ENCODE results near the gene CST2. TPM values are rescaled to one million over a fixed set of nuclear protein-coding genes. Genes with fewer than 3 reads are reported as not detected.

The CST2 gene
- total RNA-seq, 1 experiment from 2014 or later = not detected

- Histone ChIP-seq H2BK120ac (ENCODE audit: low read depth, low read length, poor library complexity, severe bottlenecking) (no peak overlapping the region), H3K27me3 (ENCODE audit: insufficient read depth, low read length) (no peaks in the 10 kb centered on the region), H2BK5ac (ENCODE audit: insufficient read length, low read length) (no peak overlapping the region), H3K9ac (ENCODE audit: extremely low read depth, insufficient read length, low read length) (no peak overlapping the region), H3K79me2 (ENCODE audit: insufficient read depth, low read length) (no peaks in the 10 kb centered on the region), H4K91ac (ENCODE audit: insufficient read length, low read depth, low read length) (no peak overlapping the region), H3K9me3 (ENCODE audit: control insufficient read depth, low read depth, low read length) (no peaks in the 10 kb centered on the region), H3K27ac (ENCODE audit: insufficient read length, low read depth, low read length) (no peak overlapping the region), H3T11ph (ENCODE audit: low read length) (no peak overlapping the region), H3K56ac (ENCODE audit: insufficient read length, low read depth, low read length) (no peak overlapping the region), H3K79me1 (ENCODE audit: insufficient read depth, low read depth, low read length, poor library complexity, severe bottlenecking) (no peaks in the 10 kb centered on the region), H3K4me1 (ENCODE audit: insufficient read depth, low read length) (no peaks in the 10 kb centered on the region; the same call in 1 of the 2 replicates), H2BK12ac (ENCODE audit: insufficient read length, low read depth, low read length) (no peak overlapping the region), H3K18ac (ENCODE audit: insufficient read length, low read depth, low read length) (no peak overlapping the region), H2AK5ac (ENCODE audit: insufficient read length, low read length) (no peak overlapping the region), H2BK15ac (ENCODE audit: low read depth, low read length) (no peak overlapping the region), H3K23me2 (ENCODE audit: insufficient read length, low read depth, low read length, poor library complexity, severe bottlenecking) (no peaks in the 10 kb centered on the region), H4K8ac (replicated peaks; ENCODE audit: insufficient read length, low read depth, low read length) (peak overlapping the region; percentile 80), H3K14ac (ENCODE audit: insufficient read depth, low read length) (no peak overlapping the region), H3K23ac (ENCODE audit: insufficient read length, low read depth, low read length) (no peak overlapping the region), H3K4ac (ENCODE audit: low read depth, low read length) (no peak overlapping the region), H2AFZ (ENCODE audit: low read length) (no peak overlapping the region), H4K5ac (ENCODE audit: insufficient read length, low read depth, low read length) (no peak overlapping the region), H2BK20ac (ENCODE audit: low read depth, low read length, poor library complexity, severe bottlenecking) (no peak overlapping the region), H4K20me1 (ENCODE audit: control insufficient read depth, insufficient read depth, insufficient read length) (no peaks in the 10 kb centered on the region), H3K4me2 (ENCODE audit: insufficient read depth, insufficient read length, low read length) (no peak overlapping the region)
- Mint-ChIP-seq H3K27ac (no peak overlapping the region), H3K27me3 (ENCODE audit: low read depth) (no peaks in the 10 kb centered on the region; the same call in 1 of the 2 replicates), H3K9me3 (no peaks in the 10 kb centered on the region; a peak in 1 of 5 replicates), H3K36me3 (ENCODE audit: insufficient read depth in 1 of 3, low read depth in 3 of 3) (no peaks in the 10 kb centered on the region), H3K4me1 (peaks cover 0 to 3% of the 10 kb centered on the region in 2 experiments; a peak in 2 of 4 replicates), H3K4me3 (no peak overlapping the region)
- TF ChIP-seq CTCF (conservative IDR thresholded peaks at IDR 0.05) = no peak
- DNase-seq = no peak
- no CpG with 5 or more reads among the region's 3 CpGs for WGBS (ENCODE audit: extremely low coverage, insufficient read length, low lambda C conversion rate)
Measured at GRCh38 chr20:23800865-23801264, 25.7 kb downstream of the CST2 start.
